Measurements from ENCODE around the gene NPEPL1.
"Not testable (repeated sequence)": the region's sequence is repeated elsewhere in the genome, so short reads cannot be mapped to it uniquely, and the experiment has no call there.

Gene NPEPL1

GRCh38 chr20:58722877-58723627, 30.5 kb downstream of the NPEPL1 start:
- no peak overlapping the region for H3K4me3 ChIP-seq (ENCODE audit: control insufficient read depth, low read depth, low read length)
- TF ChIP-seq, protein P1, sequence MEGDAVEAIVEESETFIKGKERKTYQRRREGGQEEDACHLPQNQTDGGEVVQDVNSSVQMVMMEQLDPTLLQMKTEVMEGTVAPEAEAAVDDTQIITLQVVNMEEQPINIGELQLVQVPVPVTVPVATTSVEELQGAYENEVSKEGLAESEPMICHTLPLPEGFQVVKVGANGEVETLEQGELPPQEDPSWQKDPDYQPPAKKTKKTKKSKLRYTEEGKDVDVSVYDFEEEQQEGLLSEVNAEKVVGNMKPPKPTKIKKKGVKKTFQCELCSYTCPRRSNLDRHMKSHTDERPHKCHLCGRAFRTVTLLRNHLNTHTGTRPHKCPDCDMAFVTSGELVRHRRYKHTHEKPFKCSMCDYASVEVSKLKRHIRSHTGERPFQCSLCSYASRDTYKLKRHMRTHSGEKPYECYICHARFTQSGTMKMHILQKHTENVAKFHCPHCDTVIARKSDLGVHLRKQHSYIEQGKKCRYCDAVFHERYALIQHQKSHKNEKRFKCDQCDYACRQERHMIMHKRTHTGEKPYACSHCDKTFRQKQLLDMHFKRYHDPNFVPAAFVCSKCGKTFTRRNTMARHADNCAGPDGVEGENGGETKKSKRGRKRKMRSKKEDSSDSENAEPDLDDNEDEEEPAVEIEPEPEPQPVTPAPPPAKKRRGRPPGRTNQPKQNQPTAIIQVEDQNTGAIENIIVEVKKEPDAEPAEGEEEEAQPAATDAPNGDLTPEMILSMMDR (conservative IDR thresholded peaks at IDR 0.05; ENCODE audit: control insufficient read depth, insufficient read depth, low read depth, low read length), result no peak
- DNase-seq (ENCODE audit: low read depth), result no peak

DNA sequence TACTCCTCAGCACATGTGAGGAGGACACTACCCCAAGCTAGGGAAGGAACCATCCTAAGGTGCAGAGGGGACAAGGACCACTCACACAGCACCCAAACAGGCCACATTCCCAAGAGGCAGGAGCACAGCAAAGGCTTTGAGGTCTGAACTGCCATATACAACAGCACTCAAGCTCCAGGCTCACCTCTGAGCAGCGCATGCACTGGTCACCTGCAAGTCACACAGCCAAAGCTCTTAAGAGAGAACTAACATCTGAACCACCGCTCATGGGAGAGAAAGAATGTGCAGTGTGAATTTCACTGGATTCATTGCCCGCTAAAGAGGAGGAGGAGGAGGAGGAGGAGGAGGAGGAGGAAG, 31.0 kb downstream of the NPEPL1 start:
- no peak overlapping the region for H3K4me3 ChIP-seq (ENCODE audit: control insufficient read depth, low read depth, low read length)
- DNase-seq (ENCODE audit: low read depth), result no peak
- TF ChIP-seq, protein P1 (conservative IDR thresholded peaks at IDR 0.05; ENCODE audit: control insufficient read depth, insufficient read depth, low read depth, low read length), result no peak

- DNase-seq (ENCODE audit: low read depth); H3K4me3 ChIP-seq (ENCODE audit: control insufficient read depth, low read depth, low read length): not testable (repeated sequence)
Observed at GRCh38 chr20:58726156-58726555, 33.6 kb downstream of the NPEPL1 start.

DNA sequence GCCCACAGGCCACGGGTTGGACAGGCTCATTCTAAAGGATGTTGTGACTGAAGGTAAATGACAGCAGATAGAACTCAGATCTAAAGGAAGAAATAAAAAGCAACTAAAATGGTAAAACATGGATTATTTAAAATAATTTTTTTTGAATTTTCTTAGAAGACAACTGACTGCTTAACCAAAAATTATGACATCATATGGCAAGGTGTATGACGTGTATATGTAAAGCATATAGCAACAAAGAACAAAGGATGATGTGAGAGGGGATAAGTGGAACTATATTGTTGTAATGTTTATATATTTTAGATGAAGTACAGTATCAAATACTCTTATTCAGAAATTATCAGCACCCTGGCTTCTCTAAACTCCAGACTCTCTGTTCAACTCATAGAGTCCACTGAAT, 38.6 kb downstream of the NPEPL1 start:
- no peak overlapping the region for H3K4me3 ChIP-seq (ENCODE audit: control insufficient read depth, low read depth, low read length)
- TF ChIP-seq, protein P1 (conservative IDR thresholded peaks at IDR 0.05; ENCODE audit: control insufficient read depth, insufficient read depth, low read depth, low read length), result no peak
- DNase-seq (ENCODE audit: low read depth), result no peak

GRCh38 chr20:58737198-58737597, 44.6 kb downstream of the NPEPL1 start:
- TF ChIP-seq, protein P1 (conservative IDR thresholded peaks at IDR 0.05; ENCODE audit: control insufficient read depth, insufficient read depth, low read depth, low read length), result no peak
- H3K4me3 ChIP-seq (ENCODE audit: control insufficient read depth, low read depth, low read length), result no peak overlapping the region
- DNase-seq (ENCODE audit: low read depth), result no peak

DNA sequence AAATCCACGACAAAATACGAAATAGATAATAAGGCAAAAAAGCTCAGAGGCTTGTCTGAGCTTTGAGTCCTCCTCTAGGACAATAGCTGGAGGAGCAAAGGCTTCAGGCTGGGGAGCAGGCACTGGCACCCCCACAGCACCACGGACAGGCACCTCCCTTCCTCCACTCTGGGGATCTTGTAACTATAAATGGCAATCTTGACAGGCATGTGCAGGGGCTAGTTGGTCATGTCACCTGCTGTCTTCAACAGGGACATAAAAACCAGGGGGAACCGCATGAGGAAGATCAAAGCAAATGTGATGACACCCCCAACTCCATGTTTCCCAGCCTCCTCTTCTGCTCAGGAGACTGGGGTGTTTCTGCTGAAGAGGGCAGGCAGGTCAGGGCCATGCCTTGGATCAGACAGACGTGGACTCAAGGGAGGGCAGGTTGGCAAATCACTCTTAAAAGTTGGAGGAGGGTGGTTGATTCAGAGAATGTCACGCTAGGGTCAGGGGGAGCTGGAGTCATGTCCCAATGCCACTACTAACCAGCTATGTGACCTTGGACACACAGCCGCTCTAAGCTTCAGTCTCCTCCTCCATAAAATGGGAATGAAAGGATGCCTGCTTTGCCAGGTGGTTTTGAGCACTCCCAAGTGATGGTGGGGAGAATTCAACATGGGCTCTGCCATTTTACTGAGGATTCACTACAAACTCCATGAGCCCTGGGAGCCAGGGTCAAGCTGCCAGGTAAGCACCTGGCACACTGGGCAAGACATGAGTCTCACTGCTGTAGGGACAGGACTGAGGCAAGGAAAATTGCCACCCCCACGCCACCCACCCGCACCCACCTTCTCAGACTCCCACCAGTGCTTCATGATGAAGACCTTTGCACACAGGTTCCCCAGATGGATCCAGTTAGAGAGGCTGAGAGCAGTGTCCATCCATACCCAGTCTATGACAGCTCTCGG, 48.0 kb downstream of the NPEPL1 start:
- no peak overlapping the region for H3K4me3 ChIP-seq (ENCODE audit: control insufficient read depth, low read depth, low read length)
- TF ChIP-seq, protein P1 (conservative IDR thresholded peaks at IDR 0.05; ENCODE audit: control insufficient read depth, insufficient read depth, low read depth, low read length), result no peak
- no peak for DNase-seq (ENCODE audit: low read depth)

DNA sequence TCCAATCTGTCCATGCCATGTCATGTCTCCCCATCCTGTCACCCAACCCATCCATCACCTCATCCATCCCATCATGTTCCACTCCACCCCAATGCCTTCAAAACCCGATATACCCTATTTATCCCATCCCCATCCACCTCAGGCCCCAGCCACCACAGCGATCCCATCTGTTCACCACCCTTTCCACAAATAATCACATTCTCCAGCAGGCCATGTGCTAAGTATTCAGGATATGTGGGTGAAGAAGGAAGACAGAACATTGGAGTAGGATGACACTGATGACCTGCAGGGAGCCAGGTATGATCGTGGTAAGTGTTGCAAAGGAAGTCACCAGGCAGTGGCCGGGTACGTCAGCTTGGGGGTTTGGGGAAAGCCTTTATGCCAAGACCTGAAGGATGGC, 48.8 kb downstream of the NPEPL1 start:
- TF ChIP-seq, protein P1 (conservative IDR thresholded peaks at IDR 0.05; ENCODE audit: control insufficient read depth, insufficient read depth, low read depth, low read length), result no peak
- H3K4me3 ChIP-seq (ENCODE audit: control insufficient read depth, low read depth, low read length), result no peak overlapping the region
- no peak for DNase-seq (ENCODE audit: low read depth)

Data from fibroblast of mammary gland (primary cell).